GM13977 (cell line): Measurements from ENCODE around the gene MCM3.

Experiments
- DNase-seq: peaks from one replicate; pipeline ENCODE4 v3.0.0; 2012; ENCODE audit warnings: low spot score
- CTCF ChIP-seq: IDR thresholded peaks from 2 replicates; pipeline ENCODE4 v1.5.1; 2012; ENCODE audit warnings: mild to moderate bottlenecking, control low read depth; ENCODE audit not compliant: insufficient read depth; ENCODE audit errors: extremely low read depth, missing control alignments
- in situ Hi-C: fragments of 300-500 bp; cut with MboI; formaldehyde crosslinking; loops from one replicate; pipeline ENCODE4 v1.12.0; 2022; ENCODE audit warnings: low sequenced_read_pairs, low pct_unique_long_range_greater_than_20kb, mixed read lengths, inconsistent platforms; ENCODE audit not compliant: unreplicated experiment

The MCM3 gene

DNA sequence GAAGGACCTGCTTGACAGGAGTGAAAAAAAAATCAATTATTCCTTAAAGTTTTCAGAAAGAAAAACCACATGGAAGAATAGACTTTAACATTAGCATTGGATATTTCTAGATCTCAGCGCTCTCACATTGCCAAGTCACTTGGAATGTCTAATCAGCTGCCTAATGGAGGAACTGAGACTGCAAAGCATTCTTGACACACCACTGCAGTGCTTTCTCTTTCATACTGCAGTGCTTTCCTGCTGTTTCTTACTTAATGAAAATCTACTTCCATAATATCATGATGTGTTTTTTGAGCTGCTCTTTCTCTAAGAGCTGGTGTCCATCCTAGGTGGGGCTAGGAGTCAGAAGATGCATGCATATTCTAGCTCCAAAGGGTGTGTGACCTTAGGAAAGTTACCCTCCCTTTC is 20.4 kb upstream of the MCM3 start:
- peak; percentile 67 for DNase-seq
- TF ChIP-seq CTCF: no peak
- in situ Hi-C loops: no loop called here

DNA sequence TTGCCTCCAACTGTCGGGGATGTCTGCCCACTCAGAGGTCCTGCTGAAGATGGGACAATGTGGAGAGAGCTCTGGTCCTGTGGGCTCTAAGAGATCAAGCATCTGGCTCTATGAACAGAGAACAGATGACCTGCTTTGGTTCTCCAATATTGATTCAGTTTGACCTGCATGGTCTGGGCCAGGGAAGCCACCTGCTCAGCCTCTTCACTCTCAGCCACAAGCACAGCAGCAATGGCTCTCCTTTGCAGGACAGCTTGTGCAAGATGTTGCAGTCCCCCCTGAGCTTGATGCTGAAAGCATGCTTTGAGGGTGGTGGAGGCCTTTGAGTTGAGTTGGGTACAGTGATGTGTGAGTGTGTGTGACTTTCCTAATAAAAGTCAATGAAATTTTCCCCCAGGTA is 18.6 kb upstream of the MCM3 start:
- no peak for TF ChIP-seq CTCF
- in situ Hi-C loops: no loop called here
- no peak for DNase-seq

GRCh38 chr6:52301326-52301725 is 16.8 kb upstream of the MCM3 start:
- TF ChIP-seq CTCF: no peak
- DNase-seq: no peak
- in situ Hi-C loops: no loop called here

GRCh38 chr6:52300489-52300931 is 16.0 kb upstream of the MCM3 start:
- in situ Hi-C loops: no loop called here
- no peak for TF ChIP-seq CTCF
- DNase-seq: no peak

- DNase-seq: no peak
- no peak for TF ChIP-seq CTCF
- in situ Hi-C loops: loop anchor here (25.0 kb wide), 1 partner anchor 363 kb away; the partner anchor contains the start of gene TMEM14A
Measured at GRCh38 chr6:52299653-52300052, 15.1 kb upstream of the MCM3 start.

DNA sequence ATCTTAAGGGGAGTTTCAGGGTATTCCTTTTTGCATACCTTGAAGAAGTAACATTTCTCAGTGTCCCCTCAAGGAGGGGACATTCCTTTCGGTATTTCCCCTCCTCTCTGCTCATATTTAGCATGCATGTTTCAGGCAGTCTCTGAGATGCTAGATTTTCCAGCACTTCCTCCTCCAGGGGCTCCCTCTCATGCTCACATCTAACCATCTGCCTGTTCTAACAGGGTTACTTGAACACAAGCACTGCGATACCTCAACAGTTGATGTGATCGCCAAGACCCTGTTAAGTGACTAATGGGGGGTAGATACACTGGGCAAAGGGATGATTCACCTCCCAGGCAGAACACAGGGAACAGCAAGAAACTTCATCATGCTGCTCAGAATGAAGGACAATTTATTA is 12.9 kb upstream of the MCM3 start:
- DNase-seq: peak; percentile 36
- TF ChIP-seq CTCF: peak; percentile 14
- in situ Hi-C loops: loop anchor here (25.0 kb wide), 1 partner anchor 365 kb away; the partner anchor contains the start of gene TMEM14A

DNA sequence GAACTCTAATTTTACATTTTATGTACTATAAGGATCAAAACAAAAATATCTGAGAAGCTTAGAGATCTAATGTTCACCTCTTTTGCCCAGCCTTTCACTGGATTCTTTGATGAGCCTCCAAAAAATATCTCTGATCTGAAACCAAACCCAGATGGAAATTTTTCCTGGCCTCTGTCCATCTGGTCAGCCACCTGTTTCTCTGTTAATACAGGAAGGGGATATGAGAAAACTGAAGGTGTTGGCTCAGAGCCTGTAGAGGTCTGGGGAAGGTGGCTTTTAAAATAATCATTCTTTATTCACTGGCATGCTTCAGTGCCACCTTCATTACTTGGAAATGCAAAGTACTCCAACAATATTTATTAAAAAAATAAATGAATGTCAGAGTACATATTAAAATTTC is 8.5 kb upstream of the MCM3 start:
- DNase-seq: no peak
- in situ Hi-C loops: loop anchor here (5.0 to 25.0 kb wide), 2 partner anchors 109 to 369 kb away; partner anchors contain the start of gene TMEM14A

More for the DNA sequence above, 8.5 kb upstream of the MCM3 start:
- no peak for TF ChIP-seq CTCF
